DOHH2 (cell line): ENCODE measurements around the gene COG3.

ENCODE experiments used
- H3F3A ChIP-seq: fragments of 200-600 bp; sonication (generic), shearing (Covaris generic); 2 replicates; pipeline ENCODE4 v1.6.0; 2016; ENCODE audit warnings: antibody characterized with exemption, mild to moderate bottlenecking; ENCODE audit not compliant: control insufficient read depth, insufficient read depth
- H3K27ac ChIP-seq: fragments of 200-600 bp; sonication (generic); 2 replicates; pipeline ENCODE4 v1.5.1; 2014; ENCODE audit warnings: low read depth, mild to moderate bottlenecking, low read length, moderate library complexity
- H3K27me3 ChIP-seq: fragments of 200-600 bp; sonication (generic); 2 replicates; pipeline ENCODE4 v1.6.1; 2014; ENCODE audit warnings: mild to moderate bottlenecking, low read length, mixed read lengths; ENCODE audit not compliant: control insufficient read depth
- H3K36me3 ChIP-seq: fragments of 200-600 bp; sonication (generic); 2 replicates; pipeline ENCODE4 v1.6.1; 2014; ENCODE audit warnings: mild to moderate bottlenecking, low read length, moderate library complexity, mixed read lengths; ENCODE audit not compliant: control insufficient read depth
- H3K4me1 ChIP-seq: fragments of 200-600 bp; sonication (generic); 2 replicates; pipeline ENCODE4 v1.6.1; 2014; ENCODE audit warnings: mild to moderate bottlenecking, low read length, mixed read lengths; ENCODE audit not compliant: control insufficient read depth
- H3K4me2 ChIP-seq: fragments of 200-600 bp; sonication (generic); 2 replicates; pipeline ENCODE4 v1.6.0; 2014; ENCODE audit warnings: mild to moderate bottlenecking, low read length, moderate library complexity
- H3K4me3 ChIP-seq: fragments of 200-600 bp; sonication (generic); 2 replicates; pipeline ENCODE4 v1.5.1; 2014; ENCODE audit warnings: mild to moderate bottlenecking, low read length, mixed read lengths
- H3K79me2 ChIP-seq: fragments of 200-600 bp; sonication (generic); 2 replicates; pipeline ENCODE4 v1.6.1; 2014; ENCODE audit warnings: mild to moderate bottlenecking, low read length, mixed read lengths; ENCODE audit not compliant: control insufficient read depth
- H3K9me2 ChIP-seq: fragments of 200-600 bp; sonication (generic); replicated peaks from 2 replicates; pipeline ENCODE4 v1.6.1; 2014; ENCODE audit warnings: mild to moderate bottlenecking, low read length, mixed read lengths; ENCODE audit not compliant: control insufficient read depth
- H3K9me3 ChIP-seq: fragments of 200-600 bp; sonication (generic); 2 replicates; pipeline ENCODE4 v1.6.1; 2014; ENCODE audit warnings: antibody characterized with exemption, low read length, mixed read lengths; ENCODE audit not compliant: control insufficient read depth, insufficient read depth
- H4K20me1 ChIP-seq: fragments of 200-600 bp; sonication (generic); 2 replicates; pipeline ENCODE4 v1.6.0; 2014; ENCODE audit warnings: low read depth, mild to moderate bottlenecking, antibody characterized with exemption, low read length, moderate library complexity; ENCODE audit not compliant: control insufficient read depth, insufficient read depth
- EZH2phosphoT487 ChIP-seq: fragments of 200-600 bp; sonication (generic); IDR thresholded peaks from 2 replicates; pipeline ENCODE4 v1.6.1; 2017; ENCODE audit warnings: borderline replicate concordance, mild to moderate bottlenecking, antibody characterized with exemption, low read length, moderate library complexity, mixed read lengths
- TF ChIP-seq, protein P1 (sequence below): fragments of 200-600 bp; sonication (generic); IDR thresholded peaks from one replicate; pipeline ENCODE4 v1.5.1; 2014; ENCODE audit warnings: antibody characterized with exemption, mild to moderate bottlenecking, low read depth, low read length; ENCODE audit not compliant: poor library complexity, severe bottlenecking

The COG3 gene

GRCh38 chr13:45487604-45488003 is 22.9 kb downstream of the COG3 start:
- Histone ChIP-seq H3K9me3 (no peaks in the 10 kb centered on the region), H3K36me3 (peaks cover 49% of the 10 kb centered on the region), H3K4me3 (no peak overlapping the region), H3K79me2 (no peaks in the 10 kb centered on the region), H3K27ac (no peak overlapping the region), H3K27me3 (no peaks in the 10 kb centered on the region), H3K4me1 (no peaks in the 10 kb centered on the region), H4K20me1 (no peaks in the 10 kb centered on the region), H3K4me2 (no peak overlapping the region), H3K9me2 (no peaks in the 10 kb centered on the region), H3F3A (peaks cover 11% of the 10 kb centered on the region)
- TF ChIP-seq, protein P1, sequence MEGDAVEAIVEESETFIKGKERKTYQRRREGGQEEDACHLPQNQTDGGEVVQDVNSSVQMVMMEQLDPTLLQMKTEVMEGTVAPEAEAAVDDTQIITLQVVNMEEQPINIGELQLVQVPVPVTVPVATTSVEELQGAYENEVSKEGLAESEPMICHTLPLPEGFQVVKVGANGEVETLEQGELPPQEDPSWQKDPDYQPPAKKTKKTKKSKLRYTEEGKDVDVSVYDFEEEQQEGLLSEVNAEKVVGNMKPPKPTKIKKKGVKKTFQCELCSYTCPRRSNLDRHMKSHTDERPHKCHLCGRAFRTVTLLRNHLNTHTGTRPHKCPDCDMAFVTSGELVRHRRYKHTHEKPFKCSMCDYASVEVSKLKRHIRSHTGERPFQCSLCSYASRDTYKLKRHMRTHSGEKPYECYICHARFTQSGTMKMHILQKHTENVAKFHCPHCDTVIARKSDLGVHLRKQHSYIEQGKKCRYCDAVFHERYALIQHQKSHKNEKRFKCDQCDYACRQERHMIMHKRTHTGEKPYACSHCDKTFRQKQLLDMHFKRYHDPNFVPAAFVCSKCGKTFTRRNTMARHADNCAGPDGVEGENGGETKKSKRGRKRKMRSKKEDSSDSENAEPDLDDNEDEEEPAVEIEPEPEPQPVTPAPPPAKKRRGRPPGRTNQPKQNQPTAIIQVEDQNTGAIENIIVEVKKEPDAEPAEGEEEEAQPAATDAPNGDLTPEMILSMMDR: no peak
- no peak for TF ChIP-seq EZH2phosphoT487

DNA sequence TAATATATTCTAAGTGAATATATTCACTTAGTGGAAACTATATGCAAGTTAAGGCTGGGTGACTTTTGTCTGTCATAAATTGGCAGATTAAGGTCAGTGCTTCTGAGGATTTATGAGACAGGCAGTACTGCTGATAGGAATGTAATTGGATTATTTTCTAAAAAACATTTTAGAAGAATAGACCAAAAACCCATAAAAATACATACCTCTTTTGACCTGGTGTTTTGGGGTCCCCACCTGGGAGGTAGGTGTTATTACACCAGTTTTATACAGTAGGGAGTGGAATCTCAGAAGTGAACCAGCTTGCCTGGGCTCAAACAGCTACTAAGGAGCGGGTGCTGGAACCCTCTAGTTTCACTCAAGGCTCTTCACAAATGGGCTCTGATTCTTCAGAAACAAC is 25.3 kb downstream of the COG3 start:
- Histone ChIP-seq H3K79me2 (no peaks in the 10 kb centered on the region), H4K20me1 (no peaks in the 10 kb centered on the region), H3K27me3 (no peaks in the 10 kb centered on the region), H3K4me2 (no peak overlapping the region), H3K4me1 (no peaks in the 10 kb centered on the region), H3K27ac (no peak overlapping the region), H3K9me2 (no peaks in the 10 kb centered on the region), H3K9me3 (no peaks in the 10 kb centered on the region), H3K36me3 (peaks cover 40% of the 10 kb centered on the region), H3K4me3 (no peak overlapping the region), H3F3A (peaks cover 11% of the 10 kb centered on the region)
- TF ChIP-seq, protein P1: peak; percentile 52
- TF ChIP-seq EZH2phosphoT487: no peak

DNA sequence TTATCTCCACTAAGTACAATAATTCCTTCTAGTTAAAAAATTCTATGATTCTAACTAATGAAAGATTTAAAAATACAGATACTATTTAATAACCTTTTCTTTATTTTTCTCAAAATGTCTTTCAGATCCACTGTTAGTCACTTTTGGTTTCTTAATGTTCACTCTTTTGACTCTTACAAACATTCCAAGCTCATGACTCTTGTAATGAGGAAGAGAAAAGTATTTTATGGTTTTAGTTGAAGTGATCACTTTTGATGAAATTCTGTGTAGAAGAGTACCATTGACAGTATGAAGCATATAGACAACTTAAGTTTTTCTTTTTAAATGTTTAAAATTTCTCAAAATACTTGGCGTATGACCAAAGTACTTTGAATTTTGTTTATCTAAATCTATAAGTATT is 27.8 kb downstream of the COG3 start:
- Histone ChIP-seq H4K20me1 (no peaks in the 10 kb centered on the region), H3K27me3 (no peaks in the 10 kb centered on the region), H3K27ac (no peak overlapping the region), H3K9me2 (no peaks in the 10 kb centered on the region), H3K4me2 (no peak overlapping the region), H3K36me3 (peaks cover 35% of the 10 kb centered on the region), H3K79me2 (no peaks in the 10 kb centered on the region), H3F3A (peaks cover 7% of the 10 kb centered on the region), H3K4me1 (no peaks in the 10 kb centered on the region), H3K4me3 (no peak overlapping the region), H3K9me3 (no peaks in the 10 kb centered on the region)
- no peak for TF ChIP-seq EZH2phosphoT487
- TF ChIP-seq, protein P1: no peak

DNA sequence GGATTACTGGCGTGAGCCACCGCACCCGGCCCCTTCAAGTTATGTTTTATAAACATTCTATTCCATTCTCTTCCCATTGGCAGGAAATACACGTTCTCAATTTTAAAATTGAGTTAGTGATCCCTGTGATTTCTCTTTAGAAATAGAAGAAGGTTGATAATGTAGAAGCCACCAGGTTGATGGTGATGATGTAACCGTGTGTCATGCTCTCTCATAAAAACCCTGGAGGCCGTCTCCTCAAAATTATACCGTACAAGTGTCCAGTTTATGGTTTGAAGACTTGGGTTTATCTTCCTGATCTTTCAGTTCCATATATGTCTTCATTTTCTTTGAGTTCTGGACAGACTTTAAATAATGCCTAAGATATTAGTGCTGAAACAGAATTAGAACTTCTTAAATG is 32.2 kb downstream of the COG3 start:
- Histone ChIP-seq H3K4me1 (no peaks in the 10 kb centered on the region), H3K36me3 (peaks cover 36% of the 10 kb centered on the region), H3K27ac (no peak overlapping the region), H3K9me3 (no peaks in the 10 kb centered on the region), H3F3A (no peaks in the 10 kb centered on the region), H3K4me3 (no peak overlapping the region), H3K27me3 (no peaks in the 10 kb centered on the region), H3K9me2 (no peaks in the 10 kb centered on the region), H3K4me2 (no peak overlapping the region), H4K20me1 (no peaks in the 10 kb centered on the region), H3K79me2 (no peaks in the 10 kb centered on the region)
- no peak for TF ChIP-seq EZH2phosphoT487
- TF ChIP-seq, protein P1: no peak
